IMR-90 (cell line): ENCODE measurements around the gene TMEM95.

Experiments used
- CEBPB ChIP-seq: IDR thresholded peaks from 2 replicates; pipeline ENCODE4 v1.6.1; 2012; ENCODE audit warnings: low read depth, low read length, improper control_type of control experiment
- CTCF ChIP-seq: conservative IDR thresholded peaks from 2 replicates; pipeline ENCODE4 v1.5.1; 2012; ENCODE audit warnings: mild to moderate bottlenecking, low read depth, low read length, improper control_type of control experiment
- ELK1 ChIP-seq: fragments of 150-350 bp; IDR thresholded peaks from 2 replicates; pipeline ENCODE4 v1.6.1; 2016; ENCODE audit warnings: low read depth, mild to moderate bottlenecking, low read length, moderate library complexity, borderline replicate concordance
- MAFK ChIP-seq: IDR thresholded peaks from 2 replicates; pipeline ENCODE4 v1.6.1; 2012; ENCODE audit warnings: low read depth, low read length, improper control_type of control experiment
- MXI1 ChIP-seq: IDR thresholded peaks from 2 replicates; pipeline ENCODE4 v1.6.1; 2012; ENCODE audit warnings: low read depth, mild to moderate bottlenecking, low read length, moderate library complexity, borderline replicate concordance
- POLR2A ChIP-seq: IDR thresholded peaks from 2 replicates; pipeline ENCODE4 v1.6.1; 2012; ENCODE audit warnings: mild to moderate bottlenecking, low read depth, low read length
- RAD21 ChIP-seq: IDR thresholded peaks from 2 replicates; pipeline ENCODE4 v1.6.1; 2012; ENCODE audit warnings: low read length, improper control_type of control experiment
- SMC3 ChIP-seq: fragments of 150-350 bp; IDR thresholded peaks from 2 replicates; pipeline ENCODE4 v1.6.1; 2016; ENCODE audit warnings: low read depth, mild to moderate bottlenecking, antibody characterized with exemption, low read length, moderate library complexity

- TF ChIP-seq CTCF (no peak), POLR2A (no peak), CEBPB (no peak), MAFK (no peak), MXI1 (no peak), SMC3 (no peak), ELK1 (no peak), RAD21 (no peak)
These were observed 36.7 kb upstream of the TMEM95 start for GRCh38 chr17:7318121-7318860.
